GM06990 (cell line): ENCODE results near the gene MYO15B.

ENCODE experiments used
- DNase-seq: peaks from one replicate; pipeline ENCODE4 v3.0.0-alpha.2; 2011; ENCODE audit not compliant: insufficient read length; ENCODE audit errors: extremely low read depth
- H3K27me3 ChIP-seq: replicated peaks from 2 replicates; pipeline ENCODE4 v1.6.0; 2011; ENCODE audit warnings: low read length; ENCODE audit not compliant: control insufficient read depth, insufficient read depth
- H3K36me3 ChIP-seq: 2 replicates; pipeline ENCODE4 v1.5.1; 2011; ENCODE audit warnings: low read length; ENCODE audit not compliant: control insufficient read depth, insufficient read depth
- H3K4me3 ChIP-seq: replicated peaks from 2 replicates; pipeline ENCODE4 v1.5.1; 2011; ENCODE audit warnings: low read depth, mild to moderate bottlenecking, control low read depth, low read length
- TF ChIP-seq, protein P1 (sequence below): IDR thresholded peaks from 2 replicates; pipeline ENCODE4 v1.5.1; 2011; ENCODE audit warnings: low read length, control low read depth, mild to moderate bottlenecking, inconsistent platforms; ENCODE audit not compliant: insufficient read depth, poor library complexity, severe bottlenecking

Gene MYO15B

DNA sequence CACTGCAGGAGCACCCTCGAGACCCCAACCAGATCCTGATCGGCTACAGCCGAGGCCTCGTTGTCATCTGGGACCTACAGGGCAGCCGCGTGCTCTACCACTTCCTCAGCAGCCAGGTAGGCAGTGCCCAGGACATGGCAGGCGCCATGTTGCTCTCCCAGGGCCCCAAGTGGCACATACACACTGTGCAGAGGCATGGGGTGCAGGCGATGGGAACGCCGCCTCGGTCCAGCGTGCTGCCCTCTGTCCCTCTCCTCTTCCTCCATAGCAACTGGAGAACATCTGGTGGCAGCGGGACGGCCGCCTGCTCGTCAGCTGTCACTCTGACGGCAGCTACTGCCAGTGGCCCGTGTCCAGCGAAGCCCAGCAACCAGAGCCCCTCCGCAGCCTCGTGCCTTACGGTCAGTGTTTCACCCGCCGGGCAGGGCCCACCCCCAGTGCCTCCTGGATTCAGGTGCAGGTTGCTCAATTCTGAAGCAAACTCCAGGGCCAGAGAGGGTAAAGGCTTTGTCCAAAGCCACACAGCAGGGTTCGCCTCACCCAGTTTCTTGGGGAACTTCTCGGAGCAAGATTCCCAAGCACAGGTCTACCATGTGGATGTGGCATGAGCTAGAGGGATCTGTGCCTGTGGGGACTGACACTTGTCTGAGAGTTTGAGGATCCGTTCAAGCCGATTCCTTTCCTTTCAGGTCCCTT is 24.4 kb upstream of the MYO15B start:
- Histone ChIP-seq H3K36me3 (no peaks in the 10 kb centered on the region), H3K4me3 (no peak overlapping the region), H3K27me3 (no peaks in the 10 kb centered on the region)
- TF ChIP-seq, protein P1, sequence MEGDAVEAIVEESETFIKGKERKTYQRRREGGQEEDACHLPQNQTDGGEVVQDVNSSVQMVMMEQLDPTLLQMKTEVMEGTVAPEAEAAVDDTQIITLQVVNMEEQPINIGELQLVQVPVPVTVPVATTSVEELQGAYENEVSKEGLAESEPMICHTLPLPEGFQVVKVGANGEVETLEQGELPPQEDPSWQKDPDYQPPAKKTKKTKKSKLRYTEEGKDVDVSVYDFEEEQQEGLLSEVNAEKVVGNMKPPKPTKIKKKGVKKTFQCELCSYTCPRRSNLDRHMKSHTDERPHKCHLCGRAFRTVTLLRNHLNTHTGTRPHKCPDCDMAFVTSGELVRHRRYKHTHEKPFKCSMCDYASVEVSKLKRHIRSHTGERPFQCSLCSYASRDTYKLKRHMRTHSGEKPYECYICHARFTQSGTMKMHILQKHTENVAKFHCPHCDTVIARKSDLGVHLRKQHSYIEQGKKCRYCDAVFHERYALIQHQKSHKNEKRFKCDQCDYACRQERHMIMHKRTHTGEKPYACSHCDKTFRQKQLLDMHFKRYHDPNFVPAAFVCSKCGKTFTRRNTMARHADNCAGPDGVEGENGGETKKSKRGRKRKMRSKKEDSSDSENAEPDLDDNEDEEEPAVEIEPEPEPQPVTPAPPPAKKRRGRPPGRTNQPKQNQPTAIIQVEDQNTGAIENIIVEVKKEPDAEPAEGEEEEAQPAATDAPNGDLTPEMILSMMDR: no peak
- no peak for DNase-seq

DNA sequence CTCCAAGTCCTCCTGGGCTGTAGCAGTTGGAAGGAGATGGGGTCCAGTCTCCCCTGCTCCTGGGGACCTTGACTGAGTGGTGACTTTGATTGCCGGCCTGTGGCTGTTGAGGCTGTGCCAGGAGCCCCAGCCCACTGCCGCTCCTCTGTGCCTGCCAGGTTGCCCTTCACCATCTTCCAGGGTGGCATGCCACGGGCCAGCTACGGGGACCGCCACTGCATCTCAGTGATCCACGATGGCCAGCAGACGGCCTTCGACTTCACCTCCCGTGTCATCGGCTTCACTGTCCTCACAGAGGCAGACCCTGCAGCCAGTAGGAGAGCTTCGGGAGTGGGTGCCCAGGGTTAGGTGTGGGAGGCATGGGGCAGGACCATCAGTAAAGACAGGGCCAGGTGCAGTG is 23.4 kb upstream of the MYO15B start:
- no peaks in the 10 kb centered on the region for H3K36me3 ChIP-seq
- DNase-seq: no peak
- no peak overlapping the region for H3K4me3 ChIP-seq
- TF ChIP-seq, protein P1: no peak
- no peaks in the 10 kb centered on the region for H3K27me3 ChIP-seq

DNA sequence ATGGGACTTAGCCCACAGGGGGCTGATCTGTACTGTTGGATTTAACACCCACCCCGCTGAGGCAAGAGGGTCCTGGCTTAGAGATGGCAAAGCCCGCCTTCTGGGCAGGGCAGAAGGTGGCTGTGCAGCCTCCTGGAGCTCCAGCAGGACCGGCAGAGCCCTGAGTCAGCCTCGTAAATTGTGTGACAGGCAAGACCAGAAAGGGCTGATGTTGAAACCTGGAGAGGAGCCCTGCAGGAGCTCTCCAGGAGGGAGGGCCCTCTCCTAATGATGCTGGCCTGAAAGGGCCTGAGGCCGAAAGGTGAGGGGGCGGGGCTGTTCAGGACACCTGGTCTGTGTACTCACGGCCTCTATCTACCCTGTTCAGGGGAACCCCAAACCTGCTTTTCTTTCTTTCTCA is 22.5 kb upstream of the MYO15B start:
- no peaks in the 10 kb centered on the region for H3K27me3 ChIP-seq
- DNase-seq: no peak
- H3K36me3 ChIP-seq: no peaks in the 10 kb centered on the region
- H3K4me3 ChIP-seq: no peak overlapping the region
- TF ChIP-seq, protein P1: no peak

DNA sequence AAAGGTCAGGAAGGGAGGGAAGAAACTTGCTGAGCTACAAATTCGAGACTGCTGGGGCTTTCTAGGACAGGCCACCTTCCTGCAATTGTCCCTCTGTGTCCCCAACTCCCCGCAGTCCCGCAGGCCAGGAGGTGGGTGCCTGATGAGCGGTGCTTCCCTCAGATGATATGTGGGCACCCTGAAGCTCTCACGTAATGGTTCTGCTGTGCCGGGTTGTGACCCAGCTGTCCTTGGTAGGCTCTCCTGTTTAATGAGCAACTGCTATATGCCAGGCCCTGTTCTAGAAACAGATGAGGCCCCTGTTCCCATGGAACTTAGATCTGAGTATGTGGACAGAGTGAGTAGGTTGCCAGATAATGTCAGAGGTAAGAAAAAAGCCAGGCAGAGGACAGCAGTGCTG is 22.0 kb upstream of the MYO15B start:
- DNase-seq: no peak

DNA sequence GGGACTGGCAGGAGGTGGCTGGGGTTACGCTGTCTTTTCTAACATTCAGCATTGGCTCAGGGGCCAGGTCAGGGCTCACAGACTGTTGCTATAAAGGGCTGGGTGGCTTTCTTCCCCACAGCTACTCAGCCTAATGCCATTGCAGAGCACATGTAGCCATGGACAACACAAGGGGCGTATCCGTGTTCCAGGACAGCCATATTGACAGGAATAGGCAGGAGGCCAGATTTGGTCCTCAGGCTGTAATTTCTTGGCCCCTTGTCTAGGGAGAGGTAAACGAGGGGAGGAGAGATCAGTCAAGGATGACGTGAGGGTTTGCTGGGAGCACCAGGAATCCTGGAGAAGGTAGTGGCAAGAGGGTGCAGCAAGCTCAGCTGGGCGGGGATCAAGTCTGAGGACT is 21.2 kb upstream of the MYO15B start:
- H3K36me3 ChIP-seq: no peaks in the 10 kb centered on the region
- TF ChIP-seq, protein P1: no peak
- no peaks in the 10 kb centered on the region for H3K27me3 ChIP-seq
- H3K4me3 ChIP-seq: no peak overlapping the region
- no peak for DNase-seq

More for the DNA sequence above, 22.0 kb upstream of the MYO15B start:
- Histone ChIP-seq H3K36me3 (no peaks in the 10 kb centered on the region), H3K4me3 (no peak overlapping the region), H3K27me3 (no peaks in the 10 kb centered on the region)
- TF ChIP-seq, protein P1: no peak

DNA sequence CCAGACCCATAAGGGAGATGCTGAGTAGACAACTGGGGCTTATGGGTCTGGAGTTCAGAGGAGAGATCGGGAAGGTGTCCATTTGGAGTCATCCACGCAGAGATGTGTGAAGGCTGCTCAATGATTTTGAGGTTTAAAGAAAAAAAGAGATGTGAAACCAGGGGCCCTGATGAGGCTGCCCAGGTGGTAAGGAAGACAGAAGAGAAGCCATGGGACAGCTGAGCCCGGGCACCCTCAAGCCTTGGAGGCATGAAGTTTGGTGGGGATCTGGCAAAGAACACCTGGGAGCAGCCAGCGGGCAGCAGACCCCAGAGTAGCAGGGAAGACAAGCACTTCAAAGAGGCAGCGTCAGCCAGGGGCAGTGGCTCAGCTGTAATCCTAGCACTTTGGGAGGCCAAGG is 20.8 kb upstream of the MYO15B start:
- no peaks in the 10 kb centered on the region for H3K27me3 ChIP-seq
- TF ChIP-seq, protein P1: no peak
- H3K36me3 ChIP-seq: no peaks in the 10 kb centered on the region
- H3K4me3 ChIP-seq: no peak overlapping the region
- no peak for DNase-seq
